Measurements from ENCODE around the gene PRMT9.

DNA sequence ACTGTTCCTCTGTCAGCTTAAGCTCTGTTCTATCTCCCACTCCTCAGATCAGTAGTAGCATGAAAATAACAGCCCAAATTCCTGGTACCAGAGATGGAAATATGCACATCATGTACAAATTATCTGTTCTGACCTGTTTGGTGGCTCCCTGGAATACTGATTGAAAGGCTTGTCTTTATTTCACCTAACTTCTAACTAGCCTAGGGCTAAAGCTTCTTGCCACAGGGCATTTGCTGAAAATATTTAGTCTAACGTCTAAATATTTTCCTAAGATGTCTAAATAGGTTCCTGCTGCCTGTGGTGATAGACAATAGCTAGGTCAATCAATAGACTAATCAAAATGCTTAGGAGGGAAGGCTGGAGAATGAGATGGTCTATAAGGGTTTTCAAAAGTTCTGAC, 12.9 kb upstream of the PRMT9 start:
- TF ChIP-seq FOXK2 (IDR thresholded peaks at IDR 0.05) = no peak
- no peak for TF ChIP-seq FOXA1 (IDR thresholded peaks at IDR 0.05)
- TF ChIP-seq SP1 (IDR thresholded peaks at IDR 0.05) = no peak
- no peak for TF ChIP-seq FOXM1 (IDR thresholded peaks at IDR 0.05; ENCODE audit: borderline replicate concordance)
- TF ChIP-seq, protein P1, sequence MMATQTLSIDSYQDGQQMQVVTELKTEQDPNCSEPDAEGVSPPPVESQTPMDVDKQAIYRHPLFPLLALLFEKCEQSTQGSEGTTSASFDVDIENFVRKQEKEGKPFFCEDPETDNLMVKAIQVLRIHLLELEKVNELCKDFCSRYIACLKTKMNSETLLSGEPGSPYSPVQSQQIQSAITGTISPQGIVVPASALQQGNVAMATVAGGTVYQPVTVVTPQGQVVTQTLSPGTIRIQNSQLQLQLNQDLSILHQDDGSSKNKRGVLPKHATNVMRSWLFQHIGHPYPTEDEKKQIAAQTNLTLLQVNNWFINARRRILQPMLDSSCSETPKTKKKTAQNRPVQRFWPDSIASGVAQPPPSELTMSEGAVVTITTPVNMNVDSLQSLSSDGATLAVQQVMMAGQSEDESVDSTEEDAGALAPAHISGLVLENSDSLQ (IDR thresholded peaks at IDR 0.05) = no peak
- no peak for TF ChIP-seq ELF4 (IDR thresholded peaks at IDR 0.05)
- TF ChIP-seq SUZ12 (IDR thresholded peaks at IDR 0.05) = no peak
- no peak for TF ChIP-seq ARNT (IDR thresholded peaks at IDR 0.05)
- no peak for TF ChIP-seq LEF1 (IDR thresholded peaks at IDR 0.05; ENCODE audit: borderline replicate concordance)
- no peak for TF ChIP-seq ZNF384 (IDR thresholded peaks at IDR 0.05)
- TF ChIP-seq BHLHE40 (IDR thresholded peaks at IDR 0.05; ENCODE audit: borderline replicate concordance) = no peak
- TF ChIP-seq NFRKB (IDR thresholded peaks at IDR 0.05) = no peak
- no peak for TF ChIP-seq HDGF (IDR thresholded peaks at IDR 0.05; ENCODE audit: borderline replicate concordance)

Measured in HEK293T (cell line).